HepG2 (cell line): ENCODE results near the gene VPS54. TPM values are rescaled to one million over a fixed set of nuclear protein-coding genes. Genes with fewer than 3 reads are reported as not detected.

ENCODE experiments used
- ATAC-seq: fragments of 200-7000 bp; cut with Tn5 transposase; 3 replicates; pipeline ENCODE4 v1.9.1; 2020; ENCODE audit warnings: mild to moderate bottlenecking, moderate library complexity
- BruUV-seq: library from RNA; stranded (reverse); fragments of 400-500 nt; replicated peaks from 2 replicates; lab custom pipeline; 2021; lab: Mats Ljungman, UMichigan
- CTCF ChIA-PET: fragments of 300-600 bp; formaldehyde crosslinking; extraction: SDS; loops from one replicate; lab custom pipeline; 2021; ENCODE audit warnings: low total read pairs, inconsistent platforms, low intra/inter-chr PET ratio; lab: Yijun Ruan, JAX
- POLR2A ChIA-PET: fragments of 350-600 bp; sonication (Branson Sonifier 250); formaldehyde crosslinking; loops from one replicate; lab custom pipeline; 2020; ENCODE audit warnings: antibody characterized with exemption, inconsistent platforms; lab: Yijun Ruan, JAX
- DNase-seq: peaks from one replicate; pipeline ENCODE4 v3.0.0-alpha.2; 2015; ENCODE audit warnings: low spot score
- FAIRE-seq: peaks from 3 replicates; lab custom pipeline; 2011; peaks lifted over from hg19 to GRCh38; lab: Jason Lieb, UNC
- H2AFZ ChIP-seq: one replicate; pipeline ENCODE4 v1.6.1; 2011; ENCODE audit warnings: low read length, inconsistent platforms
- H3K27ac ChIP-seq: fragments of 300-600 bp; 3 replicates; pipeline ENCODE4 v1.8.0; 2011; ENCODE audit warnings: mixed run types, mild to moderate bottlenecking, mixed read lengths, low read length, inconsistent platforms; ENCODE audit not compliant: insufficient read depth; ENCODE audit errors: extremely low read length
- H3K27me3 ChIP-seq, 2 experiments: fragments of 200-600 bp in 1 of 2; 2 replicates in 1 of 2; 3 replicates in 1 of 2; pipeline versions ENCODE4 v1.6.0 to v1.8.0; 2011; ENCODE audit warnings: low read length in 2 of 2, mild to moderate bottlenecking in 2 of 2, moderate library complexity in 2 of 2, inconsistent platforms in 1 of 2; ENCODE audit not compliant: insufficient read depth in 2 of 2, control insufficient read depth in 1 of 2
- H3K36me3 ChIP-seq, 2 experiments: fragments of 200-600 bp in 1 of 2; replicated peaks in 1 of 2; 2 replicates in 1 of 2; 3 replicates in 1 of 2; pipeline versions ENCODE4 v1.5.1 to v1.8.0; 2011; ENCODE audit warnings: low read length in 2 of 2, inconsistent platforms in 1 of 2; ENCODE audit not compliant: insufficient read depth in 2 of 2, control insufficient read depth in 1 of 2
- H3K4me1 ChIP-seq: 2 replicates; pipeline ENCODE4 v1.5.1; 2012; ENCODE audit warnings: low read length, inconsistent platforms; ENCODE audit not compliant: insufficient read depth
- H3K4me2 ChIP-seq: 2 replicates; pipeline ENCODE4 v1.6.0; 2011; ENCODE audit warnings: low read depth, low read length, inconsistent platforms
- H3K4me3 ChIP-seq, 3 experiments: fragments of 200-600 bp in 1 of 3; sonication (generic), shearing (Covaris generic) in 1 of 3; replicated peaks in 1 of 3; 2 replicates each; pipeline ENCODE4 v1.5.1; 2011 to 2016; ENCODE audit warnings: low read length in 3 of 3, inconsistent platforms in 2 of 3, low read depth in 2 of 3, mild to moderate bottlenecking in 2 of 3, control low read depth in 1 of 3, mixed read lengths in 1 of 3; ENCODE audit not compliant: insufficient read depth in 1 of 3
- H3K79me2 ChIP-seq: one replicate; pipeline ENCODE4 v1.6.1; 2011; ENCODE audit warnings: low read length, inconsistent platforms; ENCODE audit not compliant: insufficient read depth
- H3K9ac ChIP-seq: 2 replicates; pipeline ENCODE4 v1.6.0; 2011; ENCODE audit warnings: mild to moderate bottlenecking, low read depth, low read length, inconsistent platforms; ENCODE audit not compliant: insufficient read depth
- H3K9me3 ChIP-seq: 2 replicates; pipeline ENCODE4 v1.5.1; 2012; ENCODE audit warnings: mild to moderate bottlenecking, low read length
- H4K20me1 ChIP-seq: 2 replicates; pipeline ENCODE4 v1.6.0; 2011; ENCODE audit warnings: inconsistent platforms, mild to moderate bottlenecking, low read length, moderate library complexity; ENCODE audit not compliant: insufficient read depth
- BCLAF1 ChIP-seq: fragments of 450-650 bp; IDR thresholded peaks from 2 replicates; pipeline ENCODE4 v1.6.1; 2017; ENCODE audit warnings: mild to moderate bottlenecking
- CHD4 ChIP-seq: fragments of 200-600 bp; sonication (generic); IDR thresholded peaks from 2 replicates; pipeline ENCODE4 v1.7.0; 2017; ENCODE audit warnings: mild to moderate bottlenecking, low read length, borderline replicate concordance
- KLF16 ChIP-seq, 2 experiments: sonication (generic) in 1 of 2; formaldehyde crosslinking in 1 of 2; IDR thresholded peaks; 2 replicates each; pipeline versions ENCODE4 v1.6.1 to v1.8.0; 2016 to 2023; ENCODE audit warnings: missing genetic modification reagents in 2 of 2, missing compliant biosample characterization in 1 of 2
- KLF9 ChIP-seq: IDR thresholded peaks from 2 replicates; pipeline ENCODE4 v1.6.1; 2016; ENCODE audit warnings: low read depth
- MAZ ChIP-seq, 2 experiments: sonication (generic) in 1 of 2; formaldehyde crosslinking in 1 of 2; IDR thresholded peaks; 2 replicates each; pipeline versions ENCODE4 v1.5.0 to v1.6.1; 2012 to 2020; ENCODE audit warnings: low read depth in 2 of 2, mild to moderate bottlenecking in 2 of 2, borderline replicate concordance in 1 of 2, improper control_type of control experiment in 1 of 2, low read length in 1 of 2, missing genetic modification reagents in 1 of 2, moderate library complexity in 1 of 2
- NBN ChIP-seq: fragments of 450-650 bp; conservative IDR thresholded peaks from 2 replicates; pipeline ENCODE4 v1.6.1; 2017
- NFYB ChIP-seq: sonication (generic); formaldehyde crosslinking; IDR thresholded peaks from 2 replicates; pipeline ENCODE4 v1.4.0; 2020; ENCODE audit warnings: missing genetic modification reagents
- PLRG1 ChIP-seq: fragments of 450-650 bp; conservative IDR thresholded peaks from 2 replicates; pipeline ENCODE4 v1.6.1; 2016
- RERE ChIP-seq: IDR thresholded peaks from 2 replicates; pipeline ENCODE4 v1.6.1; 2016; ENCODE audit warnings: low read depth, missing genetic modification reagents, missing compliant biosample characterization
- SAFB2 ChIP-seq: sonication (generic); formaldehyde crosslinking; IDR thresholded peaks from 2 replicates; pipeline ENCODE4 v1.5.1; 2020; ENCODE audit warnings: missing genetic modification reagents, low read depth, mild to moderate bottlenecking, borderline replicate concordance
- TCF12 ChIP-seq, 2 experiments: fragments of 450-650 bp in 1 of 2; sonication (generic) in 1 of 2; formaldehyde crosslinking in 1 of 2; IDR thresholded peaks; 2 replicates each; pipeline versions ENCODE4 v1.6.1 to v1.8.0; 2017 to 2022; ENCODE audit warnings: antibody characterized with exemption in 1 of 2, mild to moderate bottlenecking in 1 of 2, missing genetic modification reagents in 1 of 2, moderate library complexity in 1 of 2
- ZKSCAN1 ChIP-seq: fragments of 150-350 bp; IDR thresholded peaks from 2 replicates; pipeline ENCODE4 v1.6.1; 2014; ENCODE audit warnings: low read length
- ZNF331 ChIP-seq: sonication (generic); formaldehyde crosslinking; IDR thresholded peaks from 2 replicates; pipeline ENCODE4 v1.4.0; 2020; ENCODE audit warnings: missing genetic modification reagents
- ZNF432 ChIP-seq: sonication (generic); formaldehyde crosslinking; IDR thresholded peaks from 2 replicates; pipeline ENCODE4 v1.5.0; 2020; ENCODE audit warnings: missing genetic modification reagents, mild to moderate bottlenecking, borderline replicate concordance
- ZNF580 ChIP-seq: IDR thresholded peaks from 2 replicates; pipeline ENCODE4 v1.6.1; 2016; ENCODE audit warnings: low read depth, borderline replicate concordance
- ZNF83 ChIP-seq: sonication (generic); formaldehyde crosslinking; IDR thresholded peaks from 2 replicates; pipeline ENCODE4 v1.4.0; 2020; ENCODE audit warnings: missing genetic modification reagents, mild to moderate bottlenecking, borderline replicate concordance
- in situ Hi-C: cut with HindIII; loops from 2 replicates; pipeline ENCODE4 v1.10.0; 2017; ENCODE audit warnings: low pct_unique_long_range_greater_than_20kb; ENCODE audit not compliant: extremely low pct_ligation_motif_present
- intact Hi-C: fragments of 100-400 bp; cut with micrococcal nuclease; formaldehyde crosslinking; loops from one replicate; pipeline ENCODE4 v1.10.0; 2022; ENCODE audit not compliant: unreplicated experiment
- polyA plus RNA-seq, 8 experiments: library from polyadenylated mRNA; depleted of rRNA in 3 of 8; stranded (reverse) in 7 of 8; unstranded in 1 of 8; fragments of >200 nt; fragmentation: Illumina TruSeq in 4 of 8; extraction: Trizol in 4 of 8; gene quantifications; 2 replicates each; pipeline versions ENCODE4 v1.2.1 to v1.2.3, GENCODE V29; 2011 to 2016; ENCODE audit warnings: low read depth in 4 of 8, missing spikeins in 1 of 8, mixed read lengths in 1 of 8; ENCODE audit not compliant: insufficient read depth in 1 of 8
- total RNA-seq, 5 experiments: library from RNA; depleted of rRNA; stranded (reverse); fragments of >200 nt; fragmentation: Illumina TruSeq; extraction: Trizol; gene quantifications; 2 replicates each; pipeline ENCODE4 v1.2.3, GENCODE V29; 2016; ENCODE audit warnings: low read depth in 1 of 5

VPS54 gene
- total and polyA plus RNA-seq, 2 of the 13 experiments (the other 11 are each of a cell fraction or from before 2014, with no cell fraction given), result 64.7 to 77.5 TPM

- in situ Hi-C loops (loop anchor here (5.0 kb wide), 1 partner anchor 153 kb away; no protein-coding TSS in a partner anchor), intact Hi-C loops (no loop called here)
- H3K4me1 ChIP-seq, result peaks cover 71% of the 10 kb centered on the region
- TF ChIP-seq CHD4 (no peak), ZNF331 (CRISPR knock-in tag) (no peak), PLRG1 (no peak), ZNF580 (no peak), MAZ (IDR thresholded peaks at IDR 0.05; ENCODE audit: borderline replicate concordance, low read depth, low read length) (no peak), MAZ (CRISPR knock-in tag; IDR thresholded peaks at IDR 0.05; ENCODE audit: low read depth) (no peak), BCLAF1 (no peak), SAFB2 (CRISPR knock-in tag) (no peak), ZKSCAN1 (no peak), TCF12 (IDR thresholded peaks at IDR 0.05) (no peak), TCF12 (CRISPR knock-in tag; IDR thresholded peaks at IDR 0.05) (no peak), NFYB (CRISPR knock-in tag) (no peak), RERE (CRISPR knock-in tag) (no peak), ZNF83 (CRISPR knock-in tag) (no peak), KLF9 (CRISPR knock-in tag) (no peak), ZNF432 (CRISPR knock-in tag) (no peak), NBN (no peak), KLF16 (CRISPR knock-in tag; IDR thresholded peaks at IDR 0.05) (no peak)
Measured at GRCh38 chr2:63850649-63851048, 168.6 kb downstream of the VPS54 start.

More at GRCh38 chr2:63850649-63851048, 168.6 kb downstream of the VPS54 start:
- ChIA-PET POLR2A (interaction anchor here (6.5 kb wide), 1 partner anchor 9 kb away, joined by 47 read pairs; the partner anchor contains the start of gene UGP2), CTCF (no interaction called here)
- no peak overlapping the region for H3K27ac ChIP-seq
- DNase-seq, result no peak
- peaks cover 97% of the 10 kb centered on the region for H3K79me2 ChIP-seq
- H3K9ac ChIP-seq, result no peak overlapping the region
- H3K9me3 ChIP-seq, result no peaks in the 10 kb centered on the region
- FAIRE-seq, result no peak
- no peak overlapping the region for H3K4me2 ChIP-seq
- BruUV-seq, result no TSS peak
- peaks cover 0 to 3% of the 10 kb centered on the region in 2 experiments; a peak in 2 of 5 replicates for H3K36me3 ChIP-seq
- no peak for ATAC-seq
- H3K27me3 ChIP-seq, result no peaks in the 10 kb centered on the region
- H3K4me3 ChIP-seq, result no peak overlapping the region
- H4K20me1 ChIP-seq, result peaks cover 71% of the 10 kb centered on the region
- H2AFZ ChIP-seq, result no peak overlapping the region
